HG03575 (cell line): ENCODE measurements around the gene BRME1.
A peak's percentile ranks its signal among the peaks of the same experiment; 100 is the strongest.

Experiments used
- ATAC-seq: cut with Tn5 transposase; IDR thresholded peaks from one replicate; pipeline ENCODE4 v1.9.1; 2021; ENCODE audit not compliant: unreplicated experiment, insufficient number of reproducible peaks, low FRiP score; ENCODE audit errors: extremely low read depth

The BRME1 gene

DNA sequence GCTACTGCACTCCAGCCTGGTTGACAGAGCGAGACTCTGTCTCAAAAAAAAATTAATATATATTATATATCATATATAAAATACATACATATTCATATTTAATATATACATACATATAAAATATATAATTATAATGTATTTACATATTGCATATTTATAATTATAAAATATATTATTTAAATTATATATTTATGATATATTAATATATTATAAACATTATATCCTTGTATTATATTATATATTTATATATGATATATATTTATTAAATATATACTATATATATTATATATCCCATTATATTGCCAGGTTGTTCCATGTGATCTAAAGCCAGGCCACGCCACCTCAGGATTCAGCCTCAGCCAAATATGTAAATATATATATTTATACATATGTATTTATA is 9.7 kb downstream of the BRME1 start:
- ATAC-seq = no peak

DNA sequence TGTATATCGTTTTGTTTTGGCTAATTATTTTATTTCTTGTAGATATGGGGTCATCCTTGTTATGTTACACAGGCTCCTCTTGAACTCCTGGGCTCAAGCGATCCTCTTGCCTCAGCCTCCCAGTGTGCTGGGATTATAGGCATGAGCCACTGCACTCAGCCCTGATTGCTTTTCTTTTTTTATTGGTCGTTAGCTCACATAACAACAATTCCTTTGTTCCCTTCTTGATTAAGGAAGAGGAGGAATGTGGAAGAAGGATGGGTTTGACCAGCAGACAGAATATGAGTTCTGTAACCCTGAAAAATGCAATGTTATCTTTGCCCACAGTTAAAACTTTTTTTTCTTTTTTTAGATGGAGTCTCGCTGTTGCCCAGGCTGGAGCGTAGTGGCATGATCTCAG is 11.4 kb downstream of the BRME1 start:
- ATAC-seq = no peak

DNA sequence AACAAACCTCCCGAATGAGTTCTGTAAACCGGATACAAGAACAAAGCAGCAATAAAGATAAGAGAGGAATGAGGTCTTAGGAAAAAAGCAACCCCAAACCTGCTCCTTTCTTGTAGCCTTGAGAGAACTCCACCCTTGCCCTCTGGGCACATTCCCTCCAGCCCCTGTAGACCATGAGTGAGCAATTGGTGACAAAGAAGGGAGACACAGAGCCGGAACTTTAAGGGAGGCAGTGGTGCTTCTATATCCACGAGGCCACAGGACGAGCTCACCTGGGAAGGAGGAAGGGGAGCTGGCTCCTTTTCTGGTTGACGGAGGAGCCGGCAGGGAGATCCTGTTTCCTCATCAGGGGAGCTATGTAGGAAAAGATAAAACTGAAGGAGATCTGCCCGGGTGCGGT is 13.0 kb downstream of the BRME1 start:
- ATAC-seq = no peak

DNA sequence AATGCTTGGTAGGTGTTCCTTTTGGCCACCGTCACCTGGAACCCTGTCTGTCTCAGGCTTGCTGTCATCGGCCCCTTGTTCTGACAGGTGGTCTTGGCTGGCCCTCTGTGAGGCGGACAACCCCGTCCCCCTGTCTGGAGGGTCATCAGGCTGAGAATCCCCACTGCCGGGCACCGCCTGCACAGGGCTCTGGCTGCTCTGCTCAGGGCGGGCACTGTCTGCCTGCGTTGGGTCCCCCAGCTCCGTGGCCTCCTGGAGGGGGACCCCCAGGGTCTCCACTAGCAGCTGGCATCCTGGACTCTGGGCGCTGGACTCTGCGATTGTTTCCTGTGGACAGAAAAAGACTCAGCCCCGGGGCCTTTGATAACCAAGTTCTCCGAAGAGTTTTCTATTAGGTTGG is 15.8 kb downstream of the BRME1 start:
- no peak for ATAC-seq

DNA sequence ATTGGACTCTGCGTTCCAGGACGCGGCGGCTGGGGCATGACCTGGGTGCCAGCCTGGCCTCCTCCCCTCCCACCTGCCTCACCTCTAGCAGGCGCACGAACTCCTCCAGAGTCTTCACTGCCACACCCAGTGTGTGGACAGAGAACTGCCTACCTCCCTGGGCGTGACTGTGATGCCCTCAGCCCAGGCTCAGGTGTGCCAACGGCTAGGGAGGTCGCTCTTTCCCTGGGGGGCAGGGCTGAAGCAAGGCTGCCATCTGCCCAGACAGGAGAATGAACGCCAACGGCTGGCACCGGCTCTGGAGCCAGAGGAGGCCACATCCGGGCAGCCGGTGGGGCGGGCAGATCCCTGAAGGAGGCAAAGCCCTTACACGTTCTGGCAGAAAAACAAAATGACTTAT is 17.6 kb downstream of the BRME1 start:
- ATAC-seq = no peak

DNA sequence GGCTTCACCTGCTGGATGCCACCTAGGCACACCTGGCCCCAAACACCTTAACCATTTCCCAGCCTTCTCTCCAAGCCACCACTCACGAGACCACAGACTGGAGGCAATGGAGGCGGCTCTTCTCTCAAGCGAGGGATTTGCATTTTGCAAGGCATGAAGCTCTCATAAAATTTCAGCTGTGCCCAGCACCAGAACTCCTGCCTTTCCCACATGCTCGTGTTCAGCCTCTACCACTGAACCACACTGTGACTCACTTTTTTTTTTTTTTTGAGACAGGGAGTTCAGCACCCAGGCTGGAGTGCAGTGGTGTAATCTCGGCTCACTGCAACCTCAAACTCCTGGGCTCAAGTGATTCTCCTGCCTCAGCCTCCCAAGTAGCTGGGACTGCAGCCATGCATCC is 18.4 kb downstream of the BRME1 start:
- no peak for ATAC-seq

DNA sequence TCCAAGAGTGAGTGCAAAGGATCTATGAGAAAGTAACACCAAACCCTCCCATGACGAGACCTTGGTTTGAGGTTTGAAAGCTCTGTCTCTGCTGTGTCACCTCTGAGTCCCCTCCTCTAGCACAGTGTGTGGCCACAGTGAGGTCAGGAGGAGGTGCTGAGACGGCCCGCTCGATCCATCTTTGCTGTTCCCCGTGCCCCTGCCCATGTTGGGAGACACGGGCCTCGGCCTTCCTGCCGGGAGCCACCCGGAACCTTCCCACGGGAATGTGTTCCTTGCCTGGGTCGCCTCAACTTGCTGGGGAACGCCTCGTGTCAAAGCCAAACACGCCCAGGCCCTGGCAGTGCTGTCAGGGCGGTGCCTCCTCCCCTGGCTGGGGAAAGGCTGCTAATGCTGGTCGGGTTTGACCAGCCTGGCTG is 18.9 kb downstream of the BRME1 start:
- no peak for ATAC-seq

DNA sequence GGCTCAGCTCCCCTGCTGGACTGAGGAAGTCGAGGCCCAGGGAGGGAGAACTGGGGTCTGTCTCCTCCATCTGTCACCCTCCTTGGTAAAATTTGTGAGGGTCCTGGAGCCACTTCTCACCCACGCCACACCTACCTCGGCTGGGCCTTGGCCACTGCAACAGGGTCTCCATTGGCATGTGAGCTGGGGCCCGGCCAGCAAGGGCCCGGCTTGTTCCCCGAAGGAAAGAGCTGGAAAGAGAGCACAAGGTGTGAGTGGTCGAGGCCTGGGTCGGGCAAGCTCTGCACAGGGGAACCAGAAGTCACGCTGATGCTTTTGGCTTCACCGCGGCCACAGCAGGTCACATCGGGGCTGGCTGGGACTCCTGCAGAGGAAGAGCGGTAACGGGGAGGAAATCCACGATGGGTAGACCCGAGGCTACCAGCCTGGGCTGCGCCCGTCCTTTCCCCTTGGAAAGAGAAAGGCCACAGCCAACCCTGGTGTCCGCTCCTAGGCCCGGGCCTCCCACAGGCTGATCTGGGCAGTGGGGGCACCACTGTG is 20.0 kb downstream of the BRME1 start:
- no peak for ATAC-seq

DNA sequence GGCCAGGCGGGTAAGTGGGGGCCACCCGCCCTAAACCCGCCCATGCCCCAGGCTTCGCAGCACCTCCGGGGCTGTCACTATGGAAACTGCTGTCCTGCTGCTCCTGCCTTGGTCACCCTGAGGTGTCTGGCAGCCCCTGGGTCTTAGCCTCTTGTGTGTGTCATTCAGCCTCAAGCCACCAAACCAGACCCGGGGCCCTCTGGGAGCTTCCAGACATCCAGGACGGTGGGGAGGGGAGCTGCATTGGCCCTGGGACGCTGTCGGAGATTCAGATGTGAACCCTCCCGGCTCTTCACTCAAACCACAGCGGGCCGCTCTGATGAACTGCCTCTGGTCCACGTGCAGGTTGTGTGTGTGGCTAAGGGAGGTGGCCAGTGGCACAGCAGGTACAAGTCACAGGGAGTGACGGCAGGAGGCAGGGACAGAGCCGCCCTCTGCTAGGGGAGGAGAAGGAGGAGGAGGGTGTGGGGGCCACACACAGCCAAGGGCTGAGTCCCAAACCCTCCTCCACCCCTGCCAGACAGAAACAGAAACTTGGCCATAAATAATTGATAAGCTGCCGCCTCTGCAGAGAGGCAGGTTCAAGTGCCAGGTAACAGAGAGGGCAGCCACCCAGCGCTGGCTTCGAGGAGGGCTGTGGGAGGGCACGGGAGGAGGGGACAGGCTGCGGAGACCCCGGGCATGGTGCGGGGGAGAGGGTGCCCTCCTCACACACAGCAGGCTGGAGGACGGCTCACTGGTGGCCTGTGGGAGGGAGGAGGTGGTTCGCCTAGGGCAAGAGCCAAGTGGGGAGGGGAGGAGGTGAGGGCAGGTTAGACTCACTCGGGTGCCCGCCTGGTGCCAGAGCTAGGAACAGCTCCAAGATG is 21.0 kb downstream of the BRME1 start:
- no peak for ATAC-seq

DNA sequence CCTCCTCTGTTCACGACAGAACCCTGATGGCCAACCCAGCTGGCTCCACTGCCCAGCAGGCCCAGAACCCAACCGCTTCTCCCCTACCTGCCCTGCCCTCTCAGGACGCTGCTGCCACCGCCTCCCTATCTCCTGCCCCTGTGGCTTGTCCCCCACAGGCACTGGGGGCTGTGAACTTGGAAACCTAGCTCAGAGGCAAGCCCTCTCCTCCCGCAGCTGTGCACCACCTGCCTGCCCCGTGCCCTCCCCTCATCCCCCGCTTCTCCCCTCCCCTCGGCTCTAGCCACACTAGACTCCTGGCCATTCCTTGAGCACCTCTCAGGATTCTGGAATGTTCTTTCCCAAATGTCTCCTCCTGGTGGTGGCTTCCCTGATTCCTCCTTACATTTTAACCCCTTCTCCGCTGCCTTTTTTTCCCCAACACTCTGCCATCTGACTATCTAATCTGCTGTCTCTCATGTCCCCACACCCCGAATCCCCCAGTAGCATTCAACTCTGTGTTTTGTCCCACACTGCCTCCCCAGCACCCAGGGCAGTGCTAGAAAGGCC is 22.3 kb downstream of the BRME1 start:
- no peak for ATAC-seq

DNA sequence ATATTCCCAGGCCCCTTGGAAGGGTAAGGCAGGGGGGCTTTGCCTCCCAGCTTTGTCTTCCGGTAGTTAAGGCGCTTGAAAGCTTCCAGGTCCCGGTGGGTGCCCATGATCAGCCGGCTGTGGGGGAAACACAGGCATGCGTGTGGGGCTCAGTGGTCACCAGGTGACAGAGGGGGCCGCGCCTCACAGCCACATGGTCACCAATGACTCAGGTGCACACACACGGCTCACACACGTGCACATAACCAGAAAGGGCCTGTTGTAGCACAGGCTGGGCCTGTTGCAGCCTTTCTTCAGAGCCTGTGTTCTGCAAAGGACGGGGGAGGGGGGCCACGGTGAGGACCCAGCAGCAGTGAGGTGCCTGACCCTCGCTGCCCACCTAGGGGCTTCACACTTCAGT is 23.1 kb downstream of the BRME1 start:
- no peak for ATAC-seq

DNA sequence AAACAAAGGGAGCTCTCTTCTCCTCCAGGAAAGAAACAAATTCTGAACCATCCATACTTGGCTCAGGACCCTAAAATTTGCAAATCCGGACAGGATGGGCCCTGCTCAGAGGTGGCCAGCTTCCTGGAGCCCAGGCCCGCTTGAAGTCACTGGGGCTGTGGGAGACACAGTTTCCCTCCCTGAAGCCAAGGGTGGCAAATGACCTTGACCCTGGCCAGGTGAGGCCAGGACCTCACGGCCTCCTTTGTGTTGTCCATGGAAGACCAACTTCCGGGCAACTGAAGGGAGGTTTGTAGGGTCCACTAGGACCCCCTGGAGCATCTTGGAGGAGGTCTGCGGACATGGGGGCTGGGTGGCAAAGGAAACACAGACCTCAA is 23.5 kb downstream of the BRME1 start:
- no peak for ATAC-seq

DNA sequence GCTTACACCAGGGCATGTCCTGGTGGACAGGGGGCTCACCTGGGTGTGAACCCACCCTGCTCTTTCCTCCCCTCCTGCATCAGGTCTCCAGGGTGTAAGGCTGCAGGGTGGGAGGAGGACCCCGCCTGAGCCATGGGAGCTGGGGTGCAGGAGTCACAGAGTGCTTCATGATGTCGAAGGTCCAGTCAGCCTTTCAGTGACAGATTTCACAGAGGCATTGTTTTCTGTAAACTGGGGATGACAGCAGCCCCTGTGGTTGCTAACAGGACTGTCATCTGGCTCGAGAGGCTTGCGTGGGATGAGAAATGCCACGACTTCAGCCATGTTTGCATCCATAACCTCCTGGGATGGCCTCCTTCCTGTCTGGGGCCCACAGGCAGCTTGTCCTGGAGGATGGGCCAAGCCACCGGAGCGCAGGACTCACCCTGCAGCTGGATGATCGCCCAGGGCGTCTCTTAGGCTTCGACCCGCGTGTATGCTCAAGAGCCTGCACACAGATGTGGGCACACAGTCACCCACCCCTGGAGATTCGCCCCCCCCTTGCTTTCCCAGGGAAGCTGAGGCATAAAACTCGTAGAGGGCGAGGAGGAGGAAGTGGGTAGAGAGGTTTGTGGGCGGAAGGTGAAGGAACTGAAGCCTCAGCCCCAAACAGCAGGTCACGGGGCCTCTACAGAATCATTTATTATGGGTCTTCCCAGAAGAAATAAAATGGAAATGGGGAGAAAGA is 24.1 kb downstream of the BRME1 start:
- ATAC-seq = no peak

DNA sequence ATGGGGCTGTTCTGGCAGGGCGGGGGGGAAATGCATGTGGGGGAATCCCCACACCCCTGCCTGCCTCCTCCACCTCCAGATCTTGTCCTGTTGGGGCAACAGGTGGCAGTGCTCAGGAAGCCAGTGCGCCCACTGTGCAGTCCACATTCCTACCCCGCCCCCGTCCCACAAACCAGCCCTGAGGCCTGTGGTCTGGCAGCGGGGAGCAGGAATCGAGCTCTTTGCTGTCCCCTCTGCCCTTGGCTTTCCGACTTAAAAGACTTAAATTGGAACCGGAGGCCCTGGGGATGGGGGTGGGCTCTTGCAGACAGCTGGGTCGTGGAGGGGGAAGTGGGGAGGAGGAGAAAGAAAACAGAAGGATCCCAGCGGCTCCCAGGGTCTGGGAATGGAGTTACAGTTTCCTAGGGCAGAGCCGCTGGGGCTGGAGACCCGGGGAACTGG is 24.6 kb downstream of the BRME1 start:
- ATAC-seq = no peak

DNA sequence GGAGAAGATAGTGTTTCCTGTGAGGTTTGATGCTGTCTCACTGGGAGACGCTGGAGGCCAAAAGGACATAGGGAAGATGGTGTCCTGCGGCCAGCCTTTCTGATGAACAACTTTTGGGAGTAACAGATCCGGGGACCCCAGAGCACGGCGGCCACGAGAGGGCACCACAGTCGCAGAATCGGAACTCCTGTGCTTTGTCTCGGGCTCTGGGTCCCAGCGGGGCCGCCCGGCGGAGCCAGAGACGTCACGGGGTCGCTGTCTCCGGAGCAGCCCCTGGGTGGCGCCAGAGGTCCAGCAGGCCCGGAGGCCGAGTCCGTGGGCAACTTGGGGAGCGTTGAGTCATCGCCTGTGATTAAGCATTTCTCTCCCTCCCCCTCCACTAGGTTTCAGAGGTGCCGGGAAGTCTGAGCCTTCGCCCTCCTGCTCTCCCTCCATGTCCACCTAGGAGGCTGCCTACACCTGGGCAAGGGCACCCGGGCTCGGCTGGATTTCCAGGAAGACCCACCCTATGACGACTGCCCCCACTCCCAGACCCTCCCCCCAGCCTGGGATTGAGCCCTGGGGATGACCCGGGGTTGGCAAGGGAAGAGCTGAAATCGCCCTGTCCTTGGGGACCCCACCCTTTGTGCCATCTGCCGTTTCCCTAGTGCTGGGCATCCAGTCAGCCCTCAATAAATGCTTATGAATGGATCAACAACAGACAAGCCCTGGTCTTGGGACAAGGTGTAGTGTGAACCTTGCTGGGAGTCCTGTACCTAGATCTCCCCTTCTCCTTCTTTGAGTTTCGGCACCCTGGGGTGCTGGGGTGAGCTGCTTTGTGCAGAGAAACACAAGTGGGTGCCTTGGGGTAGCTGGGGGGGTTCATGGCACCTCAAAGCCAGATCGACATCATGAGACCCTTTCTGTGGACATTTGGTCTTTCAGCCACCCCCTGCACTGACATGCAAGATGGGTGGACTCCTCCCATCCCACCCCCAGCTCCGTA is 25.6 kb downstream of the BRME1 start:
- peak; percentile 51 for ATAC-seq

DNA sequence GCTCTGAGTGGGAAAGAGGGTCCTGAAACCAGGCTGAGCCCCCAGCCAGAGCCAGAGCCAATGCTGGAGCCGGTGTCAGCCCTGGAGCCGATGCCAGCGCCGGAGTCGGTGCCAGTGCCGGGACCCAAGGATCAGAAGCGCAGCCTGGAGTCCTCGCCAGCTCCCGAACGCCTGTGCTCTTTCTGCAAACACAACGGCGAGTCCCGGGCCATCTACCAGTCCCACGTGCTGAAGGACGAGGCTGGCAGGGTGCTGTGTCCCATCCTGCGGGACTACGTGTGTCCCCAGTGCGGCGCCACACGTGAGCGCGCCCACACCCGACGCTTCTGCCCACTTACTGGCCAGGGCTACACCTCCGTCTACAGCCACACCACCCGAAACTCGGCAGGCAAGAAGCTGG is 28.6 kb downstream of the BRME1 start:
- no peak for ATAC-seq

DNA sequence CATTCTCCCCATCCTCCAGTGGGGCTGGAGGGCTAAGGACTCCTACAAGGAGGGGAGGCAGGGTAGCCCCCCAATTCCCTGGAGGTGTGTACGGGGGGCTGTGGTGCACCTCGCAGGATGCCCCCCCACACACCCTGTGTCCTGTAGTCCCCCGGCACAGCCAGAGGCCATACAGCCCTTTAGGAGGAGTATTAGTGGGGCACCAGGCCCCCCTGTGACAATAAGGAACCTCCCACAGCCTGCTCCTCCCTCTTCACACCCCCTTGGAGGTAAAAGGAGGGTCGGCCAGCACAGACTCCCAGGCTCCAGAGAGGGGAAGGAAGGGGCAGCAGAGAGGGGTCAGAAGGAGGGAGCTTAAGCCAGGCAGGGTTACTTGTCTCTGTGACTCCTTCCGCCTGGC is 29.1 kb downstream of the BRME1 start, which contains the start of gene NANOS3:
TSS of gene NANOS3 (plus strand) at position 301 of the 400 bp plus-strand sequence. CDS start 115 bp downstream, outside the sequence.
- ATAC-seq = no peak

DNA sequence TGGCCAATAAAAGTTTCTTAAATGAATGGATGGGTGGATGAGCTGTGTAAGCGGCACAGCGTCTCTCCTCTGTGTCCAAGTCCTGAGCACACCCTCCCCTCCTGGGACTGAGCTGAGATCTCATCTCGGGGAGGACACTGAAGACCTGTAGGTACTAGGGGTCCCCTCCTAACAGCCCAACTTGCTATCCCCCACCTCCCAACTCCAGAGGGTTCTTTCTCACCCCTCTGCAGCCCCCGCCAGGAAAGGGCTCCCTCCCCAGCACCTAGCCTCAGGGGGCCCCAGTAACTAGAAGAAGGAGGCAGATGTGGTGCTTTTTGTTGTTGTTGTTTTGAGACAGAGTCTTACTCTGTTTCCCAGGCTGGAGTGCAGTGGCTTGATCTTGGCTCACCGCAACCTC is 30.1 kb downstream of the BRME1 start:
- ATAC-seq = no peak
